ENCODE measurements around the gene KRT17.

Gene KRT17

GRCh38 chr17:41657936-41658335 lies 33.6 kb upstream of the KRT17 start:
- Mint-ChIP-seq H3K4me1 (no peaks in the 10 kb centered on the region), H3K27ac (no peak overlapping the region), H3K9me3 (no peaks in the 10 kb centered on the region), H3K27me3 (peaks cover 7% of the 10 kb centered on the region), H3K4me3 (no peak overlapping the region), H3K36me3 (no peaks in the 10 kb centered on the region)
- ATAC-seq (ENCODE audit: low read depth) = no peak
- no peak for DNase-seq (ENCODE audit: low spot score in 2 of 2)

DNA sequence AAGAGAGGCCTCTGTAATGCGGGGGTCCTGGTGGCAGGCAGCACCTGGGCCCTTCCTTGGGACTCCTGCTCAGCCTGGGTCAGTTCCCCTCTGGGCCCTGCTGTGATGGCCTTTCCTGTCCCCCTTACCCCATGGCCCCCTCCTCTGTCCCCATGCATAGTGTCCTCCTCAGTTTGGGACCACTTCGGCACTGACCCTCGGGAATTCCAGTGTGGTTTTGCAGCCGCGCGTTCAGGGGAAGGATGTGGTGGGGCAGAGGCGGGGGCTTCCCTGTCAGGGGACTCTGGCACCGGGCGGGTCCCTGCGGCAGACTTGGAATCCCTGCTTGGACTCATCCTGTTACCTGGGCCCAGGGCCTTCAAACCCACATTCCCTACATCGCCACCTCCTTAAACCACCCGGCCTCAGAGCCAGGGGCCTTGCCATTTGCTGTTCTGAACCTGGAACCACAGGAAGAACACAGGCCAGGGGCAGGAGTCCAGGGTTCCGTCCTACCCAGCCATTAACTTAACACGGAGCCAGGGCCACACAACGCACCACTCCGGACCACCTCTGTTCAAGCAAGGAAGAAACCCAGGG lies 32.9 kb upstream of the KRT17 start:
- no peak overlapping the region for H3K4me3 Mint-ChIP-seq
- no peaks in the 10 kb centered on the region for H3K4me1 Mint-ChIP-seq
- H3K36me3 Mint-ChIP-seq = no peaks in the 10 kb centered on the region
- ATAC-seq (ENCODE audit: low read depth) (no peak), DNase-seq (ENCODE audit: low spot score in 2 of 2) (no peak)
- H3K27me3 Mint-ChIP-seq = peaks cover 7% of the 10 kb centered on the region
- no peak overlapping the region for H3K27ac Mint-ChIP-seq
- no peaks in the 10 kb centered on the region for H3K9me3 Mint-ChIP-seq

DNA sequence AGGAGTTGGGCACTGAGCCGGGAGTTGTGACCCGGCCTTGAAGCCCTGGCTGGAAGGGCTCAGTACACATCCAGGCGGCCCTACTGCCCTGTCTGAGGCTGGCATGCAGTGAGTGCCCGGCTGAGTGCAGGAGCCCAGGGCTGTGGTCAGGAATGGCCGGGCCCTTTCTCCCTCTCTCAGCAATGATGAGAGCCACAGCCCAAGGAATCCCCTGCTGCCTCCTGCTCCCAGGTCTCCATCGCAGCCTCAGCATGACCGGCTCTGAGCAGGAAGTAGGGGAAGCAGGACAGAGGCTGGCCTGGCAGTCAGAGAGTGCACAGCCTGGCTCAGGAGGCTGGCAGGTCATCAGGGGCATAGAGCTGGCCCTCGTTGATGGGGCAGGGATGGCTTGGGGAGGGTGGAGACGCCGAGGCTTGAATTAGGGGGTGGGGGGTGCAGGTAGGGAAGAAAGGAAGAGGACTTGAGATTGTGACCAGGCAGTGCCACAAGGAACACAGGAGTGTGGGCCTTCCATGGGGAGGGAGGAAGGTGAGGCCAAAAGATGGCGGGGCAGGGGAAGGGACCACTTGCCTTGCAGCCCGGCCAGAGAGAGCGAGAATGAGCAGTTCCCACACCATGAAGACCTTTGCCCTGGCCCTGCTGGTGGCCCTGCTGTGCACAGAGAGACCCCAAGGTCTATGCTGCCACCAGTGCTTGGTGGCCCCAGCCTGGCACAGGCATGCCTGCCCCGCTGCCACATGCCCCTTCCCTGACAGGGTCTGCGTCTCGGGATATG lies 32.1 kb upstream of the KRT17 start:
- Mint-ChIP-seq H3K4me3 (no peak overlapping the region), H3K36me3 (no peaks in the 10 kb centered on the region), H3K9me3 (no peaks in the 10 kb centered on the region), H3K4me1 (no peaks in the 10 kb centered on the region), H3K27me3 (peaks cover 11% of the 10 kb centered on the region), H3K27ac (no peak overlapping the region)
- ATAC-seq (ENCODE audit: low read depth) (no peak), DNase-seq (ENCODE audit: low spot score in 2 of 2) (no peak)

- H3K27me3 Mint-ChIP-seq = peaks cover 11% of the 10 kb centered on the region
- no peaks in the 10 kb centered on the region for H3K9me3 Mint-ChIP-seq
- H3K36me3 Mint-ChIP-seq = no peaks in the 10 kb centered on the region
- ATAC-seq (ENCODE audit: low read depth) (no peak), DNase-seq (ENCODE audit: low spot score in 2 of 2) (no peak)
- H3K4me1 Mint-ChIP-seq = no peaks in the 10 kb centered on the region
- H3K4me3 Mint-ChIP-seq = no peak overlapping the region
- H3K27ac Mint-ChIP-seq = no peak overlapping the region
Measured at GRCh38 chr17:41655611-41656111, 31.3 kb upstream of the KRT17 start.

DNA sequence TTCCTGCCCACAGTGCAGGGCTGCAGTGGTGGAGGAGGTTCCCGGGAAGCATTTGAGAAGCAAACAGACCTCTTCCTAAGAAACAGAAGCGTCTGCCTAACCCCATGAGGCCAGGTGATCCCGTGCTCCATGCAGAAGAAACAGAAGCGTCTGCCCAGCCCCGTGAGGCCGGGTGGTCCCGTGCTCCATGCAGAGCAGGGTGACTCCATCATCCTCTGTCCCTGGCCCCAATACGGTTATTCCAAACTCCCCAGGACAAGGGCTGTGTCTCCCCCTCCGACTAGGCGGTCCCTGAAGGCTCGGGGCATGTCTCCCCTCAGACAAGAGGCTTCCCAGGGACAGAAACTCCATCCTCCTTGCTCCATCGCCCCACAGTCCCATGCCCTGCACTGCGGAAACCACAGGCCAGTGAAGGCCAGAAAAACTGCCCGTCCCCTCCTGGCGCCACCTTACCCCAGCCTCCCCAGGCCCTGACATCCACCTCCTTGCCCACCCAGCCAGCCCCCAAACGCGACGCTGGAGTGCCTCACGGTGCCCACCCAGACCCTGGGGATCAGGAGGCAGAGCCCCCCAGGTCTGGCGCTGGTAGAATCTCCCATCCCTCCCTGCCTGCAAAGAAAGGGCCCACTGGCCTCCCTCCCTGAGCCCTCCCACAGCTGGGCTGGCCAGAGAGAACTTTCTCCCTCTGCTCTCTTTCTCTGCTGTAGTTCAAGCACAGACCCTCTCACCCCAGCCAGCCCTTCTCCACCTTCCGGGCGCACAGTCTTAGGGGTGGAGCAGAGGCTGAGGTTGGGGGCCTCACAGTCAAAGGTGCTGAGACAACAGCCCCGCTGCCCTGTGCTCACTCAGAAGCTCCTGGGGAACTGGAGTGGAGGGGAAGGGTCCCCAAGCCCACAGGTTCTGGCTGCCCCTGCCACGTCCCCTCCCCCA lies 30.6 kb upstream of the KRT17 start:
- no peak for DNase-seq (ENCODE audit: low spot score in 2 of 2)
- Mint-ChIP-seq H3K27ac (no peak overlapping the region), H3K4me1 (no peaks in the 10 kb centered on the region), H3K27me3 (peaks cover 11% of the 10 kb centered on the region), H3K36me3 (no peaks in the 10 kb centered on the region), H3K4me3 (no peak overlapping the region), H3K9me3 (no peaks in the 10 kb centered on the region)
- ATAC-seq (ENCODE audit: low read depth) = no peak

GRCh38 chr17:41653892-41654677 lies 29.7 kb upstream of the KRT17 start:
- DNase-seq (ENCODE audit: low spot score in 2 of 2) = no peak
- no peaks in the 10 kb centered on the region for H3K9me3 Mint-ChIP-seq

GRCh38 chr17:41653421-41653820 lies 29.0 kb upstream of the KRT17 start:
- Mint-ChIP-seq H3K27ac (no peak overlapping the region), H3K9me3 (no peaks in the 10 kb centered on the region), H3K4me3 (no peak overlapping the region), H3K4me1 (peaks cover 2% of the 10 kb centered on the region), H3K36me3 (no peaks in the 10 kb centered on the region), H3K27me3 (peaks cover 9% of the 10 kb centered on the region)
- ATAC-seq (ENCODE audit: low read depth) = no peak
- no peak for DNase-seq (ENCODE audit: low spot score in 2 of 2)

More at GRCh38 chr17:41653892-41654677, 29.7 kb upstream of the KRT17 start:
- H3K36me3 Mint-ChIP-seq = no peaks in the 10 kb centered on the region
- ATAC-seq (ENCODE audit: low read depth) = no peak
- H3K27me3 Mint-ChIP-seq = peaks cover 11% of the 10 kb centered on the region
- no peak overlapping the region for H3K4me3 Mint-ChIP-seq
- no peak overlapping the region for H3K27ac Mint-ChIP-seq
- no peaks in the 10 kb centered on the region for H3K4me1 Mint-ChIP-seq

- Mint-ChIP-seq H3K27me3 (peaks cover 9% of the 10 kb centered on the region), H3K4me3 (no peak overlapping the region), H3K4me1 (peaks cover 6% of the 10 kb centered on the region), H3K9me3 (no peaks in the 10 kb centered on the region), H3K27ac (no peak overlapping the region), H3K36me3 (no peaks in the 10 kb centered on the region)
- DNase-seq (ENCODE audit: low spot score in 2 of 2) (no peak), ATAC-seq (ENCODE audit: low read depth) (no peak)
Measured at GRCh38 chr17:41652461-41652970, 28.1 kb upstream of the KRT17 start.

- H3K27me3 Mint-ChIP-seq = peaks cover 9% of the 10 kb centered on the region
- no peak overlapping the region for H3K4me3 Mint-ChIP-seq
- H3K9me3 Mint-ChIP-seq = no peaks in the 10 kb centered on the region
- no peak for DNase-seq (ENCODE audit: low spot score in 2 of 2)
- H3K27ac Mint-ChIP-seq = no peak overlapping the region
- no peak for ATAC-seq (ENCODE audit: low read depth)
- H3K36me3 Mint-ChIP-seq = no peaks in the 10 kb centered on the region
- peaks cover 6% of the 10 kb centered on the region for H3K4me1 Mint-ChIP-seq
Measured at GRCh38 chr17:41651625-41652460, 27.5 kb upstream of the KRT17 start.

DNA sequence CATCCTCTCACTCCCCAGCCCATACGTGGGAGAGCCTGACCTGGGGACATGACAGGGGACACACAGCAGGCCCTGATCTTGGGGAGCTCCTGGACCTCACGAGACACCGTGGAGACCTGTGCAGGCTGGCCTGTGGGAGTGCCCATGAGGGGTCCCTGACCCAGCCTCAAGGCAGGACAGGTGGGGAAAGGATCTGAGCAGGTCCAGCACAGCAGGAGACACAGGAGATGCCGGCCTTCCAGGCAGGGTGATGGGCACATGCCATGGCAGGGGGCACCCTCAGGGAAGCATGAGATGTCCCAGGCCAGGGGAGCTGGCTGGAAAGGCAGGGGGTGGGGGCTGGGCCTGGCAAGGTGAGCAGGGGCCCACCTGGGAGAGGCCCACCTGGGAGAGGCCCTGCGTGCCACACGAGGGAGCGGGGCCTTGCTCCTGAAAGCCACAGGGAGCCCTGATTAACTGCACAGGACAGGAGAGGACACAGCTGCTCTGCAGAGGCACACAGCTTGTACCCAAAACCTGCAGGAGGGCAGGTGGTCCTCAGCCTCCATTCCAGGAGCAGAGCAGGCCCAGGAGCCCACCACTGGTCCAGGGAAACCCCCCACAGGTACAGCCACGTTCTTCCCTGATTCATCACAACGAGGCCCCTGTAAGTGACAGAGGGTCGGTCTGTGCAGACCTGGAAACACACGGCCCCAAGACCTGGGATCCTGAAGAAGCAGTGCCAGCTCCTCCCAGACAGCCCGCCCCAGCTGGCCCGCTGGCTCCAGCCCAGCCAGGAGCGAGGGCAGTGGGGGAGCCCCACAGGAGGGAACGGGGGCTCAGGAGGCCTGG lies 26.6 kb upstream of the KRT17 start:
- Mint-ChIP-seq H3K9me3 (no peaks in the 10 kb centered on the region), H3K4me1 (peaks cover 6% of the 10 kb centered on the region), H3K27ac (no peak overlapping the region), H3K27me3 (peaks cover 6% of the 10 kb centered on the region), H3K36me3 (no peaks in the 10 kb centered on the region), H3K4me3 (no peak overlapping the region)
- ATAC-seq (ENCODE audit: low read depth) (no peak), DNase-seq (ENCODE audit: low spot score in 2 of 2) (no peak)

GRCh38 chr17:41649923-41650519 lies 25.6 kb upstream of the KRT17 start:
- Mint-ChIP-seq H3K27me3 (peaks cover 4% of the 10 kb centered on the region), H3K36me3 (no peaks in the 10 kb centered on the region), H3K4me3 (no peak overlapping the region), H3K4me1 (peaks cover 6% of the 10 kb centered on the region), H3K9me3 (no peaks in the 10 kb centered on the region), H3K27ac (no peak overlapping the region)
- DNase-seq (ENCODE audit: low spot score in 2 of 2) = no peak
- no peak for ATAC-seq (ENCODE audit: low read depth)

Measured in memory B cell (primary cell).